Glomerular visceral epithelial cell (primary cell): ENCODE results near the gene ERAL1.
A peak's percentile ranks its signal among the peaks of the same experiment; 100 is the strongest.
"Not testable (repeated sequence)": the region's sequence is repeated elsewhere in the genome, so short reads cannot be mapped to it uniquely, and the experiment has no call there.

Experiments
- DNase-seq: peaks from one replicate; pipeline ENCODE4 v3.0.0-alpha.2; 2016; ENCODE audit errors: extremely low spot score

Gene ERAL1

GRCh38 chr17:28899212-28899815, 44.5 kb downstream of the ERAL1 start:
- no peak for DNase-seq

- no peak for DNase-seq
Measured at GRCh38 chr17:28900986-28901726, 46.3 kb downstream of the ERAL1 start.

GRCh38 chr17:28901866-28902818, 47.3 kb downstream of the ERAL1 start:
- DNase-seq: peak; percentile 53

GRCh38 chr17:28902819-28903545, 48.2 kb downstream of the ERAL1 start, which contains the start of gene DHRS13:
DHRS13 (minus strand) TSS chr17:28903079; CDS start chr17:28902944, 135 bp downstream.
- DNase-seq: peak; percentile 97

GRCh38 chr17:28903546-28903841, 48.7 kb downstream of the ERAL1 start:
- not testable (repeated sequence) for DNase-seq

GRCh38 chr17:28904800-28905199, 50.0 kb downstream of the ERAL1 start:
- no peak for DNase-seq

GRCh38 chr17:28906276-28906675, 51.5 kb downstream of the ERAL1 start:
- DNase-seq: no peak

- DNase-seq: no peak
Measured at GRCh38 chr17:28906706-28907438, 52.1 kb downstream of the ERAL1 start.

- DNase-seq: no peak
Measured at GRCh38 chr17:28907709-28908475, 53.1 kb downstream of the ERAL1 start.

- peak; percentile 39 for DNase-seq
Measured at GRCh38 chr17:28908640-28909167, 53.9 kb downstream of the ERAL1 start.

GRCh38 chr17:28910534-28910933, 55.7 kb downstream of the ERAL1 start:
- no peak for DNase-seq
